Peyer's patch (tissue), 4 donors: Measurements from ENCODE around the gene CRABP2.

ENCODE experiments used
- CTCF ChIP-seq, 6 experiments: fragments of 450-650 bp in 4 of 6; fragments of 200-600 bp in 2 of 6; sonication (generic) in 1 of 6; IDR thresholded peaks; one replicate each; pipeline ENCODE4 v1.5.1; 2017 to 2019; ENCODE audit warnings: antibody characterized with exemption in 6 of 6, mild to moderate bottlenecking in 3 of 6, moderate library complexity in 1 of 6
- POLR2A ChIP-seq, 2 donors: fragments of 450-650 bp; IDR thresholded peaks; one replicate each; pipeline ENCODE4 v1.5.1; 2017; ENCODE audit warnings: antibody characterized with exemption in 2 of 2, mild to moderate bottlenecking in 2 of 2, moderate library complexity in 2 of 2

GRCh38 chr1:156690675-156691036 is 14.7 kb downstream of the CRABP2 start:
- TF ChIP-seq CTCF (IDR thresholded peaks at IDR 0.05) (no peak), POLR2A (IDR thresholded peaks at IDR 0.05) (no peak)
